Muscle layer of colon (tissue), 2 donors: Measurements from ENCODE around the gene CD48.

Experiments
- H3K27ac ChIP-seq: one replicate; pipeline ENCODE4 v1.7.0; 2013; ENCODE audit warnings: low read depth, mild to moderate bottlenecking, low read length, moderate library complexity
- H3K27me3 ChIP-seq, 2 donors: one replicate each; pipeline ENCODE4 v1.7.0; 2013; ENCODE audit warnings: low read length in 2 of 2, mild to moderate bottlenecking in 2 of 2; ENCODE audit not compliant: insufficient read depth in 2 of 2, control insufficient read depth in 1 of 2
- H3K36me3 ChIP-seq: one replicate; pipeline ENCODE4 v1.7.0; 2013; ENCODE audit warnings: mild to moderate bottlenecking, low read length; ENCODE audit not compliant: insufficient read depth
- H3K4me1 ChIP-seq: one replicate; pipeline ENCODE4 v1.7.0; 2013; ENCODE audit warnings: mild to moderate bottlenecking, low read length; ENCODE audit not compliant: insufficient read depth
- H3K4me3 ChIP-seq, 2 donors: one replicate each; pipeline ENCODE4 v1.7.0; 2013; ENCODE audit warnings: low read length in 2 of 2, low read depth in 1 of 2, mild to moderate bottlenecking in 1 of 2, moderate library complexity in 1 of 2
- H3K9ac ChIP-seq: one replicate; pipeline ENCODE4 v1.7.0; 2013; ENCODE audit warnings: low read length
- H3K9me3 ChIP-seq: one replicate; pipeline ENCODE4 v1.7.0; 2013; ENCODE audit warnings: mild to moderate bottlenecking, low read length
- donor health status: abdominal sarcoma.
- donor health status: Adenocarcinoma of cecum.

The CD48 gene

DNA sequence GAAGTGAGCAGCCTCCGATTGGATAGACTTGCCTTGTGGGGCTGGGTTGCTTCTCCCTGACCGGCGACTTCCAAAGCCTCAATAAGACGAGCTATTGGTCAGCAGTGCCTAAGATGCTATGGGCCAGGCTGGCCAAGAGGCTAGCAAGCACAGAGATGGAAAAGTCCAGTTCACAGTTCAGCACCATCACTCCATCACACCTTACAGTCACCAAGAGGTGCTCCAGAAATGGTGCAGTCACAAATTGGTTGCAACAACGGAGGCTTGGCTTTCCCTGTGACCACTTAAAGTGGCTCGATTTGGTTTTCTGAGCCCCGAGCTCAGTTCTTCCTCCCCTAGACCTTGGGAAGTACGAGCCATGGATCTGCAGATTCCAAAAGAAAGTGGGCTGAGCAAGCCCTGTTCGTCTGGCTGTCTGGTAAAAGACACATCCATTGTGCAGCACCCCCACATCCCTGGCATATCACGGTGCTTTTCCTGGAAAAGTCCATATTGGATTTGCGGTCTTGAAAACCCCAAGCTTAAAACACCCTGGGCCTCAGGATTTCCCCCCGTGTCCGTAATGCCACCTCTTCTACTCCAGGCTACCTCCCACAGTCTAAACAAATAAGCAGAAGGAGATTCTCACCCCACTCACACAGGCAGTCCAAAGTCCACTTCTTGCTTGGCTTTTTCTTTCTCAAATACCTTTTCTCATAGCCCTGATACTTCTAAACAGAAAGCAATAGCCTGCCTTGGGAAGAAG, 66.1 kb downstream of the CD48 start:
- Histone ChIP-seq H3K9ac (no peak overlapping the region), H3K36me3 (no peaks in the 10 kb centered on the region), H3K27me3 (no peaks in the 10 kb centered on the region), H3K4me1 (no peaks in the 10 kb centered on the region), H3K27ac (no peak overlapping the region), H3K4me3 (no peak overlapping the region), H3K9me3 (no peaks in the 10 kb centered on the region)

GRCh38 chr1:160644399-160644798, 67.2 kb downstream of the CD48 start:
- Histone ChIP-seq H3K27ac (no peak overlapping the region), H3K4me1 (no peaks in the 10 kb centered on the region), H3K27me3 (no peaks in the 10 kb centered on the region), H3K36me3 (no peaks in the 10 kb centered on the region), H3K4me3 (no peak overlapping the region), H3K9ac (no peak overlapping the region), H3K9me3 (no peaks in the 10 kb centered on the region)

GRCh38 chr1:160643138-160643537, 68.5 kb downstream of the CD48 start:
- H3K9ac ChIP-seq = no peak overlapping the region
- no peaks in the 10 kb centered on the region for H3K27me3 ChIP-seq
- no peak overlapping the region for H3K27ac ChIP-seq
- no peaks in the 10 kb centered on the region for H3K4me1 ChIP-seq
- no peaks in the 10 kb centered on the region for H3K9me3 ChIP-seq
- H3K36me3 ChIP-seq = no peaks in the 10 kb centered on the region
- H3K4me3 ChIP-seq = no peak overlapping the region

- no peaks in the 10 kb centered on the region for H3K36me3 ChIP-seq
- no peak overlapping the region for H3K9ac ChIP-seq
- H3K4me1 ChIP-seq = no peaks in the 10 kb centered on the region
- H3K27ac ChIP-seq = no peak overlapping the region
- H3K4me3 ChIP-seq = no peak overlapping the region
- H3K27me3 ChIP-seq = no peaks in the 10 kb centered on the region
- no peaks in the 10 kb centered on the region for H3K9me3 ChIP-seq
Observed at GRCh38 chr1:160642281-160642644, 69.4 kb downstream of the CD48 start.

GRCh38 chr1:160641323-160642280, 70.0 kb downstream of the CD48 start:
- H3K9ac ChIP-seq = no peak overlapping the region
- H3K27ac ChIP-seq = no peak overlapping the region
- H3K36me3 ChIP-seq = no peaks in the 10 kb centered on the region
- H3K4me3 ChIP-seq = no peak overlapping the region
- H3K27me3 ChIP-seq = no peaks in the 10 kb centered on the region
- no peaks in the 10 kb centered on the region for H3K9me3 ChIP-seq
- H3K4me1 ChIP-seq = no peaks in the 10 kb centered on the region

DNA sequence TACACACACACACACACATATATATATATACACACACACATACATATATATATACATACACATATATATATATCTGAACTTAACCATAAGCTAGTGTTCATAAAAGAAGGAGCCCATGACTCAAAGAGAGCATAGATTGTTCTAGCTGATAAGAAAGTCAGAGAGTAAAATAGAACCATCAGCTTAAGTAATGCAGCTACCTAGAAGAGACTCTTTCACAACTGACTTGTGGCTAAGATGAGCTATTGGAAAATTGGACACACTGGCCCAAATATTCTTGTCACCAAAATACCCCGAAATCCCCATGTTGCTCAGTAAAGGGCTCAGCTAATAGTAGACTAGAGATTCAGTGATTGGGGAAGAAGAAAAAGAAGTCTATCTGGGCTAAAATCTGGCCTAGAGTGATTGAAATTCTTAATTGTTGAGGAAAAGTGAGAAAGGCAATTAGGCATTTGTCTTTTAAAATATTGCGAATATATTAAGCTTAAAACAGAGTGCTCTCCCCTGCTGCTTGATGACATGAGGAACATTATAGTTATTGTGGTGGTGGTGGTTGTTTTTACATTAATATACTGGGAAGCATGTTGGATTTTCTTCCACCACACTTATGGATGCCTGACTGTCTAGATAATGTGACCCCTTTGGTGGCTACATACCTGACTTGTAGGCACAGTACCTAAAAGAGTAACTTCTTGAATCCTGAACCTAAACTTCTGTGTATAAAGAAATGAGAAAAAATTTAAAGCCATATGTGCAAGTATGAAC, 71.1 kb downstream of the CD48 start:
- no peak overlapping the region for H3K4me3 ChIP-seq
- H3K4me1 ChIP-seq = no peaks in the 10 kb centered on the region
- H3K27ac ChIP-seq = no peak overlapping the region
- no peaks in the 10 kb centered on the region for H3K9me3 ChIP-seq
- H3K9ac ChIP-seq = no peak overlapping the region
- no peaks in the 10 kb centered on the region for H3K27me3 ChIP-seq
- H3K36me3 ChIP-seq = no peaks in the 10 kb centered on the region

- Histone ChIP-seq H3K4me3 (no peak overlapping the region), H3K27ac (no peak overlapping the region), H3K9me3 (no peaks in the 10 kb centered on the region), H3K27me3 (no peaks in the 10 kb centered on the region), H3K9ac (no peak overlapping the region), H3K4me1 (no peaks in the 10 kb centered on the region), H3K36me3 (no peaks in the 10 kb centered on the region)
Observed at GRCh38 chr1:160639652-160640051, 72.0 kb downstream of the CD48 start.

GRCh38 chr1:160638926-160639325, 72.7 kb downstream of the CD48 start:
- H3K9me3 ChIP-seq = no peaks in the 10 kb centered on the region
- no peak overlapping the region for H3K27ac ChIP-seq
- no peak overlapping the region for H3K9ac ChIP-seq
- H3K4me1 ChIP-seq = no peaks in the 10 kb centered on the region
- H3K36me3 ChIP-seq = no peaks in the 10 kb centered on the region
- H3K4me3 ChIP-seq = no peak overlapping the region
- no peaks in the 10 kb centered on the region for H3K27me3 ChIP-seq

GRCh38 chr1:160638540-160638857, 73.1 kb downstream of the CD48 start:
- no peaks in the 10 kb centered on the region for H3K9me3 ChIP-seq
- H3K36me3 ChIP-seq = no peaks in the 10 kb centered on the region
- H3K9ac ChIP-seq = no peak overlapping the region
- no peaks in the 10 kb centered on the region for H3K27me3 ChIP-seq
- no peak overlapping the region for H3K4me3 ChIP-seq
- H3K4me1 ChIP-seq = no peaks in the 10 kb centered on the region
- no peak overlapping the region for H3K27ac ChIP-seq

DNA sequence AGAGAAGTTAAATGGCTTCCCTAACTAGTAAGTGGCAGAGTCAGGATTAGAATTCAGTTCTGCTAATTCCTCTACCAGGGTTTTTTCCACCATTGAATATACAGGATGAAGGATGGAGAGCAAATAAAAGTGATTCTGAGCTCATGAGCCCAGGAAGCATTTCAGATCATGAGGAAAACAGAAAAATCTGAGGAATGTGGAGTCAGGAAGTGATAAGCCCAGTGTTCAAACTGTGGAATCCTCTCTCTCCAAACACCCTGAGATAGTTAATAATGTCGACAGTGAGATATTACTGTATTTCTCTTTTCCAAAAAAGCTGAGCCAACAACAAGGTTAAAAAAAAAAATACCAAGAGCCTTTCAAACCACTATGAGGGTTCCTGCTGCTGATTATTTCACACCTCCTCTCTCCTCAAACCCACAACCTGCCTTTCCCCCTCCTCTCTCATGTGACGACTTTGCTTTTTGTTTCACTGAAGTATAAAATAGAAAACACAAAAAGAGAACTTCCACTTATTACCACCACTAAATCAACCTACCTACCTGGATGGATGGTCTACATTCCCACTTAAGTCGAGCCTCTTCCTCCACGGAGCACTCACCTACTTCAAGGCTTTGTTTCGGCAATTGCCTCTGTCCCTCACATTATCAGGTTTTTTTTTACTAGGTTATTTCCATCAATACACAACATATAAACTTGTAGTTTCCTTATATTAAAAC, 73.6 kb downstream of the CD48 start:
- Histone ChIP-seq H3K36me3 (no peaks in the 10 kb centered on the region), H3K27ac (no peak overlapping the region), H3K9me3 (no peaks in the 10 kb centered on the region), H3K4me3 (no peak overlapping the region), H3K4me1 (no peaks in the 10 kb centered on the region), H3K27me3 (no peaks in the 10 kb centered on the region), H3K9ac (no peak overlapping the region)

DNA sequence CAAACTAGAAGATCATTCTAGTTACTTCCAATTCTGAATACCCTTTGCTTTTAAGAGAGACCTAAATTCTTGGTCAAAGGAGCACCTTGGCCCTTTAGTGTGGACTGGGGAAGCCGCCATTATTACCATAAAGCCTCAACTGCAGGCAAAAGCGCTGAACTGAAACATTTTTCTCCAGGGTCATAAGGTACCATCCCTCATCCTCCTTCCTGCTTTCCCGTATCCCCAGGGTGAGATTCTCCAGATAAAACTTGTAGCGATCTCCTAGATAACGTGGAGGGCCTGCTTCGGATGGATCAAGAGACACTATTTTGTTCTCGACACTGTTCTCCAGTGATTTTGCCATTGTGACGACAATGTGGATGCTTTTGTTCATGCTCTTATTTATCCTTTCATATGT, 74.6 kb downstream of the CD48 start:
- Histone ChIP-seq H3K4me3 (no peak overlapping the region), H3K27ac (no peak overlapping the region), H3K9me3 (no peaks in the 10 kb centered on the region), H3K4me1 (no peaks in the 10 kb centered on the region), H3K9ac (no peak overlapping the region), H3K27me3 (no peaks in the 10 kb centered on the region), H3K36me3 (no peaks in the 10 kb centered on the region)
